Activated CD4-positive, alpha-beta memory T cell treated with anti-CD3 and anti-CD28 coated beads for 36 hours (primary cell): Measurements from ENCODE around the gene EFEMP2. TPM values are rescaled to one million over a fixed set of nuclear protein-coding genes. Genes with fewer than 3 reads are reported as not detected.
A peak's percentile ranks its signal among the peaks of the same experiment; 100 is the strongest.

Experiments
- CTCF ChIA-PET: fragments of 350-600 bp; sonication (Branson Sonifier 250); formaldehyde crosslinking; loops from one replicate; lab custom pipeline; 2021; ENCODE audit warnings: antibody characterized with exemption, inconsistent platforms; lab: Charles Lee
- POLR2A ChIA-PET: fragments of 350-600 bp; sonication (Branson Sonifier 250); formaldehyde crosslinking; loops from one replicate; lab custom pipeline; 2021; ENCODE audit warnings: antibody characterized with exemption; lab: Charles Lee
- DNase-seq: peaks from one replicate; pipeline ENCODE4 v3.0.0-alpha.2; 2020
- H3K27ac Mint-ChIP-seq: one replicate; pipeline ENCODE4 v1.8.0; 2021; ENCODE audit warnings: mixed read lengths
- H3K27me3 Mint-ChIP-seq: one replicate; pipeline ENCODE4 v1.8.0; 2021; ENCODE audit warnings: mixed read lengths
- H3K36me3 Mint-ChIP-seq: one replicate; pipeline ENCODE4 v1.8.0; 2021; ENCODE audit warnings: mixed read lengths
- H3K4me1 Mint-ChIP-seq: one replicate; pipeline ENCODE4 v1.8.0; 2021; ENCODE audit warnings: low read depth, mixed read lengths
- H3K4me3 Mint-ChIP-seq: one replicate; pipeline ENCODE4 v1.8.0; 2021; ENCODE audit warnings: mild to moderate bottlenecking, mixed read lengths
- H3K9me3 Mint-ChIP-seq: one replicate; pipeline ENCODE4 v1.8.0; 2021; ENCODE audit warnings: mixed read lengths
- intact Hi-C: fragments of 100-400 bp; cut with micrococcal nuclease; formaldehyde crosslinking; loops from one replicate; pipeline ENCODE4 v1.15.1; 2023
- total RNA-seq, 2 experiments: library from RNA; stranded (reverse); gene quantifications; one replicate each; pipeline ENCODE4 v1.2.3, GENCODE V29; 2021

EFEMP2 gene
- total RNA-seq, 2 experiments from 2014 or later = 11.5 to 12.5 TPM

DNA sequence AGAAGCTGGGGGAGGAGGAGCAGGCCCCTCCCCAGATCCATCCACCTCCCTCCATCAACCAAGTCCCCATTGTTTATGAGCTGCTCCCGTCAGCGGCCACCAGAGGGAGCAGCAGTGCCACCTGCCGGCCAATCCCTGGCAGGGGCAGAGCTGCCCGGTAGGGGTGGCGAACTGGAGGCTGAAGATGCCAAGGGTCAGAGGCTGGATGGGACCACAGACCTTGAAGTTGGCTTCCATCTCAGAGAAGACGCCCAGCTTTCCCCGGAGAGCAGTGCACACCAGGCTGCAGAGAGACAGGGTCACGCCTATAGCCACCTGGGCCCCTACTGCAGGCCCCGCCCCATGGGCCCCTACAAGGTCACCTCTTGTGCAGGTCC lies 12.1 kb upstream of the EFEMP2 start:
- no peak overlapping the region for H3K27ac Mint-ChIP-seq
- CTCF ChIA-PET = interaction anchor here (0.5 to 9.5 kb wide), 67 partner anchors 7 to 1528 kb away, joined by 3 to 277 read pairs (median 5); partner anchors contain the start of genes AP5B1, BANF1, C11orf68 and CFL1
- H3K9me3 Mint-ChIP-seq = no peaks in the 10 kb centered on the region
- H3K4me1 Mint-ChIP-seq = peaks cover 48% of the 10 kb centered on the region
- intact Hi-C loops = loop anchor here (1.0 kb wide), 1 partner anchor 105 kb away; no protein-coding TSS in a partner anchor
- no peaks in the 10 kb centered on the region for H3K27me3 Mint-ChIP-seq
- no peak overlapping the region for H3K4me3 Mint-ChIP-seq
- peaks cover 36% of the 10 kb centered on the region for H3K36me3 Mint-ChIP-seq
- POLR2A ChIA-PET = interaction anchor here (0.8 to 2.0 kb wide), 9 partner anchors 10 to 173 kb away, joined by 3 to 11 read pairs (median 3); partner anchors contain the start of genes CFL1, KAT5 and MUS81
- peak; percentile 87 for DNase-seq

DNA sequence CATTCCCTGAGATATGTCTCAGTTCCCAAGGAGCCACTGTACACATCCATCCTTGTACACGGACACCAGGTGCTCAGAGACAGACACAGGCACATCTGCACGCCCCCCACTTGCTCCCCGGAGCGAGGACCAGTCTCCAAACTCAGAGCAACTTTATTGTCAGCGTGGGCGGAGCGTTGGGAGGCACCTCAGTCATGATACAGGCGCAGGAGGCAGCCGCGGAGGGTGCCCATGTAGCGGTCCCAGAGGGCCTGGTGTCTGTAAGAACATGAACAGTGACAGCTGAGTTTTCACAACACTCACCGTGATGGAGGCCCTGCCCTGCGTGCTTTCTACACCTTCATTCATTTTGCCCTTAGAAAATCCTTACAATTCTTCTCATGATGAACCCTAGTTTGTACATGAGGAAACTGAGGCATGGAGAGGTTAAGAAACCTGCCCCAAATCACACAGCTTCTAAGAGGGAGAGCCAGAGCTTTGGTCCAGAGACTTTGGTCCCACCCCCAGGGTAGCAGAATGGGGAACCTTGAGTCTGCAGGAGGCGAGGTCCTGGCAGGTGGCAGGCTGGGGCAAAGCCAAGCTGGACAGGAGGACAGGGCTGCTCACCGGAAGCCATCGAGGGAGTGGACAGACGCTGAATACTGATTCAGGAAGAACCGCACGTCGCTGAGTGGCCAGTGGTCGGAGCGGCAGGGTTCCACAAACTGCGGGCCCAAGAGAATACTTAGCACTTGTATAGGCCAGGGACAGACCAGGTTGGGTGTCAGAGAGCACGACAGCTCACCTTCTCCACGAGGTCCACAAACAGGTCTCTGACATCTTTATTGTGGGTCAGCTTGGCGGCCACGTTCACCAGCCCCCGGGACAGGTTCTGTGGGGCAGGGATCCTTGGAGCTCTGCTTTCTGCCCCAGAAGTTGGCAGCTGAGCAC lies 11.5 kb upstream of the EFEMP2 start:
- Mint-ChIP-seq H3K4me3 (no peak overlapping the region), H3K36me3 (peaks cover 36% of the 10 kb centered on the region), H3K27me3 (no peaks in the 10 kb centered on the region), H3K4me1 (peaks cover 50% of the 10 kb centered on the region), H3K9me3 (no peaks in the 10 kb centered on the region), H3K27ac (no peak overlapping the region)
- intact Hi-C loops = loop anchor here (1.0 kb wide), 1 partner anchor 105 kb away; no protein-coding TSS in a partner anchor
- ChIA-PET POLR2A (interaction anchor here (0.8 to 2.0 kb wide), 10 partner anchors 10 to 172 kb away, joined by 3 to 11 read pairs (median 3); partner anchors contain the start of genes CFL1, KAT5 and MUS81), CTCF (interaction anchor here (0.6 to 9.5 kb wide), 65 partner anchors 8 to 375 kb away, joined by 3 to 277 read pairs (median 5); partner anchors contain the start of genes AP5B1, BANF1, C11orf68 and CFL1)
- no peak for DNase-seq

DNA sequence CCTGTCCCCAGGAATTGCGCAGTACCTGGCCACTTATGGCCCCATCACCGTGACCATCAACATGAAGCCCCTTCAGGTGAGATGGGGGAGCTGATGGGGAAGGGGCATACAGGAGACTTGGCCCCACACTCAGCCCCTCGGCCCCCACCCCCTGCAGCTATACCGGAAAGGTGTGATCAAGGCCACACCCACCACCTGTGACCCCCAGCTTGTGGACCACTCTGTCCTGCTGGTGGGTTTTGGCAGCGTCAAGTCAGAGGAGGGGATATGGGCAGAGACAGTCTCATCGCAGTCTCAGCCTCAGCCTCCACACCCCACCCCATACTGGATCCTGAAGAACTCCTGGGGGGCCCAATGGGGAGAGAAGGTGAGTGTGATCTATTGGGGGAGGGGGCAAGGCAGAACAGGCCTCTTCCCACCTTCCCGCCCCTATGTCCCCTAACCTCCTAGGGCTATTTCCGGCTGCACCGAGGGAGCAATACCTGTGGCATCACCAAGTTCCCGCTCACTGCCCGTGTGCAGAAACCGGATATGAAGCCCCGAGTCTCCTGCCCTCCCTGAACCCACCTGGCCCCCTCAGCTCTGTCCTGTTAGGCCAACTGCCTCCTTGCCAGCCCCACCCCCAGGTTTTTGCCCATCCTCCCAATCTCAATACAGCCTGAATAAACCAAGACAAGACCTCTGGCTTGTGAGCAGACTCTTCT lies 10.6 kb upstream of the EFEMP2 start:
- intact Hi-C loops = no loop called here
- ChIA-PET POLR2A (interaction anchor here (0.9 to 1.5 kb wide), 2 partner anchors 13 to 100 kb away, joined by 3 read pairs; no protein-coding TSS in a partner anchor), CTCF (interaction anchor here (0.9 to 9.5 kb wide), 24 partner anchors 12 to 186 kb away, joined by 3 to 277 read pairs (median 9); partner anchors contain the start of genes C11orf68, CFL1, EFEMP2 and FOSL1)
- Mint-ChIP-seq H3K27ac (no peak overlapping the region), H3K9me3 (no peaks in the 10 kb centered on the region), H3K27me3 (no peaks in the 10 kb centered on the region), H3K4me1 (peaks cover 47% of the 10 kb centered on the region), H3K36me3 (peaks cover 35% of the 10 kb centered on the region), H3K4me3 (no peak overlapping the region)
- no peak for DNase-seq

DNA sequence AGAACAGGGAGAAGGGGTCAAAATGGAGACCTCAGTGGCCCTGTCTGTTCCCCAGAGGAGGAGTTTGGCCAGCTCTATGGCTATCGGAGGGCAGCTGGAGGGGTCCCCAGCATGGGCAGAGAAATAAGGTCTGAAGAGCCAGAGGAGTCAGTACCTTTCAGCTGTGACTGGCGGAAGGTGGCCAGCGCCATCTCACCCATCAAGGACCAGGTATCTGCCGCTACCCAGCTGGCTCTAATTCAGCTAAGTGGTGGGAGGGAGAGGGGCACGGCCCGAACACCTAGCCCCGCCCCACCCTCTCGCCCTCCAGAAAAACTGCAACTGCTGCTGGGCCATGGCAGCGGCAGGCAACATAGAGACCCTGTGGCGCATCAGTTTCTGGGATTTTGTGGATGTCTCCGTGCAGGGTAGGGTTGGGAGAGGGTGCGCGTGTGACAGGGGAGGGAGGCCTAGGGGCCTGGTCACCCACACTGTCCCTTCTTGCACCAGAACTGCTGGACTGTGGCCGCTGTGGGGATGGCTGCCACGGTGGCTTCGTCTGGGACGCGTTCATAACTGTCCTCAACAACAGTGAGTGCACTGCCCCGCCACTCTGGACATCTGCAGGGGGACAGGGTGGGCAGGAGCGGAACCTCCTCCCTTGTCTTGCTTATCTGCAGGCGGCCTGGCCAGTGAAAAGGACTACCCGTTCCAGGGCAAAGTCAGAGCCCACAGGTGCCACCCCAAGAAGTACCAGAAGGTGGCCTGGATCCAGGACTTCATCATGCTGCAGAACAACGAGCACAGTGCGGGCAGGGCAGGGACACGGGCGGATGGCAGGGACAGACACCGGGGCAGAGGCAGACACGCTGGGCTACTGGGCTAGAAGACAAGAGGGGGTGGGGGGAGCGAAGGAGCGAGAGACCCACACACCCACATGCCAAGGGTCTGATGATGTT lies 9.8 kb upstream of the EFEMP2 start:
- peaks cover 44% of the 10 kb centered on the region for H3K4me1 Mint-ChIP-seq
- no peak overlapping the region for H3K27ac Mint-ChIP-seq
- CTCF ChIA-PET = interaction anchor here (0.6 to 8.8 kb wide), 9 partner anchors 8 to 173 kb away, joined by 3 to 156 read pairs (median 6); partner anchors contain the start of genes CCDC85B, CFL1, KAT5 and MUS81
- DNase-seq = no peak
- H3K27me3 Mint-ChIP-seq = no peaks in the 10 kb centered on the region
- intact Hi-C loops = no loop called here
- no peaks in the 10 kb centered on the region for H3K9me3 Mint-ChIP-seq
- peaks cover 34% of the 10 kb centered on the region for H3K36me3 Mint-ChIP-seq
- H3K4me3 Mint-ChIP-seq = no peak overlapping the region
- POLR2A ChIA-PET = interaction anchor here (0.8 kb wide), 1 partner anchor 12 kb away, joined by 4 read pairs; no protein-coding TSS in a partner anchor

DNA sequence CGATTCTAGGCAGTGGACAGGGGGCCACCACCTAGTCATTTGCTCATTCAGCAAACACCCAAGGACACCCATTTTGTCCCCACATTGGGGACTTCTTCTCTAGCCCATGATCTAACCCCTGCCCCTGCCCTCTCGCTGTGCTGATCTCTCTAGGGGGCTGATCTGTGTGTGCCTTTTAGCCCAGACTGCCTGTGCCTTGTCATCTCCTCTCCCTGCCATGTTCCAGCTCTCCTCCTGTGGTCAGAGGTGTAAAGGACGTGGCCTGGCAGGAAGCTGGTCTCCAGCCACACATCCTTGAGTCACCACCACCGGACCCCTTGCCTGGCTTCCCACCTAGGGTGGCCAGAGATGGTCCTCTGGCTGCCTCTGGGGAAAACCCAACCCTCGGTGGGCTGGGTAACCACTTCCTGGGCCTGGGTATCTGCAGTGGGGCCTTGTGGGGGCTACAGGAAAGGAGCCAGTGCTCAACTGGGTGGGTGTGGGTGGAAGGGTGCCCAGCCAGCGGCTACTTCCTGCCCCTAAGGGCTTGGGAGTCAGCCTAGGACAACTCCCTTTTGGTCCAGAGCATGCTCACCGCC lies 8.3 kb upstream of the EFEMP2 start:
- peaks cover 36% of the 10 kb centered on the region for H3K4me1 Mint-ChIP-seq
- ChIA-PET CTCF (interaction anchor here (1.6 to 5.0 kb wide), 5 partner anchors 7 to 169 kb away, joined by 6 to 33 read pairs (median 8); partner anchors contain the start of genes CCDC85B, CFL1, FIBP and KAT5), POLR2A (interaction anchor here (1.0 kb wide), 1 partner anchor 20 kb away, joined by 3 read pairs; no protein-coding TSS in a partner anchor)
- no peaks in the 10 kb centered on the region for H3K27me3 Mint-ChIP-seq
- DNase-seq = no peak
- intact Hi-C loops = no loop called here
- peaks cover 27% of the 10 kb centered on the region for H3K36me3 Mint-ChIP-seq
- peak overlapping the region; percentile 89 for H3K27ac Mint-ChIP-seq
- peak overlapping the region; percentile 35 for H3K4me3 Mint-ChIP-seq
- H3K9me3 Mint-ChIP-seq = no peaks in the 10 kb centered on the region

DNA sequence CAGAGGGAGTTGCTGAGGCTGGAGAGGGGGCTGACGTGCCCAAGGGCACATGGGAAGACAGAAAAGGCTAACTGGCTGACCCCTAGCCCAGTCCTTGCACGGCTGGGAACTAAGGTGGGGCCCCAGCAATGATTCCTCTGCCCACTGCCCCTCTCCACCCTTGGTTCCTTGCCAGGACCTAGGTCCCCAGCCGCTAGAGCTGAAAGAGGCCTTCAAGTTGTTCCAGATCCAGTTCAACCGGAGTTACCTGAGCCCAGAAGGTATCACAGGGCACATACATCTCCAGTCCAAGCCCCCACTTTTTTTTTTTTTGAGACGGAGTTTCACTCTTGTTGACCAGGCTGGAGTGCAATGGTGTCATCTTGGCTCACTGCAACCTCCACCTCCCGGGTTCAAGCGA lies 7.4 kb upstream of the EFEMP2 start:
- no peak for DNase-seq
- H3K4me3 Mint-ChIP-seq = no peak overlapping the region
- intact Hi-C loops = no loop called here
- no peaks in the 10 kb centered on the region for H3K27me3 Mint-ChIP-seq
- H3K4me1 Mint-ChIP-seq = peaks cover 32% of the 10 kb centered on the region
- POLR2A ChIA-PET = interaction anchor here (1.5 kb wide), 1 partner anchor 9 kb away, joined by 4 read pairs; the partner anchor contains the start of gene FIBP
- H3K27ac Mint-ChIP-seq = peak overlapping the region; percentile 89
- peaks cover 21% of the 10 kb centered on the region for H3K36me3 Mint-ChIP-seq
- CTCF ChIA-PET = interaction anchor here (0.6 to 5.0 kb wide), 4 partner anchors 8 to 371 kb away, joined by 3 to 33 read pairs (median 8); partner anchors contain the start of genes CFL1, FIBP, KAT5 and MUS81
- no peaks in the 10 kb centered on the region for H3K9me3 Mint-ChIP-seq

DNA sequence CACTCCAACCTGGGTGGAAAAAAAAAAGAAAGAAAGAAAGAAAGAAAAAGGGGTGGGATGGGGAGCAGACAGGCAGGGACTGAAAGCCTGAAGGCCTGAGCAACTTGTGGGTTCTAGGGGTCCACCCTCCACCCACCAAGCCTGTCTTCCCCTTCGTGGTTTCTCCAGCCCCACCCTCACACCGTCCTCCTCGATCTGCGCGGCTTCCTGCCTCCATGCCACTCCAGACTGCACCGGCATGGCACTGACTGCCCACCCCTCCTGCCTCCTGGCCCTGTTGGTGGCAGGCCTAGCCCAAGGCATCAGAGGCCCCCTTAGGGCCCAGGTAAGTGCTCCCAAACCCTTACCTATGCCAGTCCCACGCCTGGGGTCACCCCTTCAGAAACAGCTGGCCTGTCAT lies 7.0 kb upstream of the EFEMP2 start, which contains the start of gene CTSW:
CTSW (plus strand) TSS at position 221 of the 400 bp plus-strand sequence; CDS start at position 239, 18 bp downstream.
- Mint-ChIP-seq H3K4me3 (peak within 1 kb of the TSS; percentile 31), H3K27me3 (no peaks in the 10 kb centered on the region), H3K36me3 (peaks cover 17% of the 10 kb centered on the region), H3K4me1 (peaks cover 28% of the 10 kb centered on the region), H3K9me3 (no peaks in the 10 kb centered on the region), H3K27ac (peak within 1 kb of the TSS; percentile 89)
- intact Hi-C loops = no loop called here
- ChIA-PET POLR2A (interaction anchor here (1.5 kb wide), 1 partner anchor 9 kb away, joined by 4 read pairs; the partner anchor contains the start of gene FIBP), CTCF (interaction anchor here (0.6 to 5.0 kb wide), 5 partner anchors 9 to 370 kb away, joined by 3 to 33 read pairs (median 4); partner anchors contain the start of genes CFL1, FIBP, KAT5 and MUS81)
- peak; percentile 54 for DNase-seq

DNA sequence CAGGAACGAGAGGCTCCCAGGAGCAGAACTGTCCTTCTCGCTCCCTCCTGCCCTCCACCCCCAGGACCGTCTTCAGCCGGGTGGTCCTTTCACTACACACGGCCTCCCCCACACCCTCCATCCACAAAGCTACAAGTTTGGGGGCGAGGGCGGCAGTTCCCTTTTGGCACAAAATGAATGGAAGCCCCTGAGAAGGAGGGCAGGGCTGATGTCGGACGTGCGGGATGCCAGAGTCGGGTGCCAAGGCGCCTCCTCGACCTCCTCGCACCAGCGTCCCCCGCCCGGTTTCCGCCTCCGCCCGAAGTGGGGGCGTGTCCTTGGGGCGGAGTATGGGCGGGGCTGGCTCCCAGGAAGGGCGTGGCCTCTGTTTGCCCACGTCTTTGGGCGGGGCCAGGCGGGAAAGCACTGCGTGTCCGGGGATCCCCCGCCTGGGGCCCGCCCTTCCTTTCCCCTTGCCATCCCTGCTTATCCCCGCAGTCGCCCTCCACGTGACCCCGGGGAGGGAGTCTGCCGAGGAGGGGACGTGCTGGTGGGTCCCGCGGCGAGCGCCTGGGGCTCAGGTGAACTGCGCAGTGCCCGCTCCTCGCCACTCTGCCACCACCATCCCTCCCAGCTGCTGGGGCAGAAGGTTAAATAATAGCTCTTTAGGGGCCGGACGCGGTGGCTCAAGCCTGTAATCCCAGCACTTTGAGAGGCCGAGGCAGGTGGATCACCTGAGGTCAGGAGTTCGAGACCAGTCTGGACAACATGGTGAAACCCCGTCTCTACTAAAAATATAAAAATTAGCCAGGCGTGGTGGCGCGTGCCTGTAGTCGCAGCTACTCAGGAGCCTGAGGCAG lies 937 bp upstream of the EFEMP2 start:
- Mint-ChIP-seq H3K27ac (peak overlapping the region; percentile 81), H3K9me3 (no peaks in the 10 kb centered on the region), H3K4me1 (peaks cover 20% of the 10 kb centered on the region), H3K36me3 (no peaks in the 10 kb centered on the region), H3K4me3 (peak overlapping the region; percentile 85), H3K27me3 (no peaks in the 10 kb centered on the region)
- ChIA-PET CTCF (interaction anchor here (1.0 to 7.0 kb wide), 6 partner anchors 9 to 55 kb away, joined by 3 to 151 read pairs (median 6); partner anchors contain the start of genes FIBP and MUS81), POLR2A (interaction anchor here (0.5 to 2.5 kb wide), 4 partner anchors 11 to 25 kb away, joined by 3 to 9 read pairs (median 6); partner anchors contain the start of gene MUS81)
- intact Hi-C loops = loop anchor here (2.0 kb wide), 2 partner anchors 15 kb away; partner anchors contain the start of genes CFL1 and FIBP
- peak; percentile 98 for DNase-seq
